B cell (primary cell): ENCODE measurements around the gene MPZL2. TPM values are rescaled to one million over a fixed set of nuclear protein-coding genes. Genes with fewer than 3 reads are reported as not detected.

Experiments used
- ATAC-seq: fragments of 200-7000 bp; cut with Tn5 transposase; one replicate; pipeline ENCODE4 v1.10.0; 2021; ENCODE audit warnings: low read depth, mild to moderate bottlenecking, moderate number of reproducible peaks, moderate library complexity
- CTCF ChIA-PET: fragments of 350-600 bp; sonication (Branson Sonifier 250); formaldehyde crosslinking; loops from one replicate; lab custom pipeline; 2021; ENCODE audit warnings: antibody characterized with exemption, inconsistent platforms; lab: Charles Lee
- POLR2A ChIA-PET: fragments of 350-600 bp; sonication (Branson Sonifier 250); formaldehyde crosslinking; loops from one replicate; lab custom pipeline; 2021; ENCODE audit warnings: antibody characterized with exemption; lab: Charles Lee
- DNase-seq: peaks from one replicate; pipeline ENCODE4 v3.0.0; 2013
- H2AFZ ChIP-seq: 2 replicates; pipeline ENCODE4 v1.6.1; 2012; ENCODE audit warnings: mild to moderate bottlenecking, low read depth, low read length; ENCODE audit not compliant: insufficient read depth, poor library complexity, severe bottlenecking
- H3K27ac ChIP-seq, 2 donors: 1 replicate in 1 of 2; 2 replicates in 1 of 2; pipeline ENCODE4 v1.5.1; 2012 to 2013; ENCODE audit warnings: low read length in 2 of 2, mild to moderate bottlenecking in 2 of 2, moderate library complexity in 1 of 2
- H3K27me3 ChIP-seq, 4 experiments: fragments of 200-600 bp in 1 of 4; sonication (generic) in 1 of 4; replicated peaks in 1 of 4; 1 replicate in 2 of 4; 2 replicates in 2 of 4; pipeline versions ENCODE4 v1.6.1 to v1.7.0; 2013 to 2016; ENCODE audit warnings: low read length in 3 of 4, mild to moderate bottlenecking in 2 of 4, mixed read lengths in 1 of 4, moderate library complexity in 1 of 4; ENCODE audit not compliant: insufficient read depth in 4 of 4, control insufficient read depth in 3 of 4; ENCODE audit errors: control extremely low read depth in 1 of 4
- H3K36me3 ChIP-seq, 2 experiments: replicated peaks in 1 of 2; 1 replicate in 1 of 2; 2 replicates in 1 of 2; pipeline versions ENCODE4 v1.6.1 to v1.7.1; 2013; ENCODE audit warnings: low read length in 1 of 2; ENCODE audit not compliant: insufficient read depth in 2 of 2, control insufficient read depth in 1 of 2; ENCODE audit errors: control extremely low read depth in 1 of 2, extremely low read depth in 1 of 2
- H3K4me1 ChIP-seq, 2 donors: fragments of 200-600 bp in 1 of 2; sonication (generic) in 1 of 2; 1 replicate in 1 of 2; 2 replicates in 1 of 2; pipeline versions ENCODE4 v1.5.1 to v1.6.1; 2013 to 2017; ENCODE audit warnings: low read length in 2 of 2; ENCODE audit not compliant: control insufficient read depth in 2 of 2, insufficient read depth in 2 of 2
- H3K4me2 ChIP-seq: replicated peaks from 2 replicates; pipeline ENCODE3; 2012; ENCODE audit warnings: mild to moderate bottlenecking, low read depth, low read length; ENCODE audit not compliant: poor library complexity, severe bottlenecking
- H3K4me3 ChIP-seq, 5 experiments: fragments of 200-600 bp in 1 of 5; sonication (generic) in 1 of 5; 1 replicate in 3 of 5; 2 replicates in 2 of 5; pipeline versions ENCODE4 v1.5.1 to v1.7.0; 2011 to 2016; ENCODE audit warnings: low read length in 4 of 5, mild to moderate bottlenecking in 4 of 5, low read depth in 2 of 5, control low read depth in 1 of 5, moderate library complexity in 1 of 5; ENCODE audit not compliant: insufficient read depth in 1 of 5; ENCODE audit errors: control extremely low read depth in 1 of 5, extremely low read depth in 1 of 5
- H3K79me2 ChIP-seq: fragments of 200-600 bp; sonication (generic); one replicate; pipeline ENCODE4 v1.6.0; 2016; ENCODE audit warnings: low read length; ENCODE audit not compliant: control insufficient read depth, insufficient read depth
- H3K9ac ChIP-seq: fragments of 200-600 bp; sonication (generic); 2 replicates; pipeline ENCODE4 v1.6.1; 2017; ENCODE audit warnings: mild to moderate bottlenecking, low read length, moderate library complexity
- H3K9me3 ChIP-seq, 3 donors: one replicate each; pipeline versions ENCODE4 v1.6.1 to v1.7.1; 2013; ENCODE audit warnings: low read length in 2 of 3; ENCODE audit not compliant: control insufficient read depth in 2 of 3, insufficient read depth in 1 of 3; ENCODE audit errors: control extremely low read depth in 1 of 3
- H4K20me1 ChIP-seq: 2 replicates; pipeline ENCODE4 v1.6.0; 2012; ENCODE audit warnings: mild to moderate bottlenecking, low read length; ENCODE audit not compliant: insufficient read depth, control insufficient read depth, poor library complexity, severe bottlenecking
- H3K27ac Mint-ChIP-seq: one replicate; pipeline ENCODE4 v1.8.0; 2021; ENCODE audit warnings: mixed read lengths
- H3K27me3 Mint-ChIP-seq: one replicate; pipeline ENCODE4 v1.8.0; 2021; ENCODE audit warnings: mixed read lengths
- H3K4me1 Mint-ChIP-seq: one replicate; pipeline ENCODE4 v1.8.0; 2021; ENCODE audit warnings: mixed read lengths
- H3K4me3 Mint-ChIP-seq: one replicate; pipeline ENCODE4 v1.8.0; 2021; ENCODE audit warnings: mixed read lengths
- H3K9me3 Mint-ChIP-seq: one replicate; pipeline ENCODE4 v1.8.0; 2022; ENCODE audit warnings: mixed read lengths; ENCODE audit not compliant: insufficient read depth
- EZH2 ChIP-seq: IDR thresholded peaks from 2 replicates; pipeline ENCODE4 v1.6.1; 2012; ENCODE audit warnings: borderline replicate concordance, low read depth, mild to moderate bottlenecking, moderate library complexity, low read length; ENCODE audit not compliant: insufficient read depth, poor library complexity, severe bottlenecking
- WGBS: methylation state at CpG from one replicate; pipeline ENCODE4 v1.1.5; 2013; ENCODE audit warnings: missing lambda C conversion rate; ENCODE audit not compliant: insufficient coverage; 5-methylcytosine and 5-hydroxymethylcytosine counted together
- intact Hi-C: fragments of 100-400 bp; cut with micrococcal nuclease; formaldehyde crosslinking; loops from one replicate; pipeline ENCODE4 v1.10.0; 2022
- polyA plus RNA-seq: library from polyadenylated mRNA; depleted of rRNA; stranded (reverse); fragments of >200 nt; gene quantifications from 2 replicates; pipeline ENCODE4 v1.2.3, GENCODE V29; 2012
- total RNA-seq, 2 donors: library from RNA; stranded (reverse); fragments of 120-200 nt in 1 of 2; gene quantifications; 1 replicate in 1 of 2; 2 replicates in 1 of 2; pipeline versions ENCODE4 v1.2.3 to v1.2.4, GENCODE V29; 2013 to 2022
- TF ChIP-seq, protein P1 (sequence below): fragments of 200-600 bp; IDR thresholded peaks from one replicate; pipeline ENCODE4 v1.8.0; 2022; ENCODE audit warnings: antibody characterized with exemption, mild to moderate bottlenecking

The MPZL2 gene
- total and polyA plus RNA-seq, 2 donors (not counting 1 experiment from before 2014, with no cell fraction given): 1.2 TPM; not detected in 1

DNA sequence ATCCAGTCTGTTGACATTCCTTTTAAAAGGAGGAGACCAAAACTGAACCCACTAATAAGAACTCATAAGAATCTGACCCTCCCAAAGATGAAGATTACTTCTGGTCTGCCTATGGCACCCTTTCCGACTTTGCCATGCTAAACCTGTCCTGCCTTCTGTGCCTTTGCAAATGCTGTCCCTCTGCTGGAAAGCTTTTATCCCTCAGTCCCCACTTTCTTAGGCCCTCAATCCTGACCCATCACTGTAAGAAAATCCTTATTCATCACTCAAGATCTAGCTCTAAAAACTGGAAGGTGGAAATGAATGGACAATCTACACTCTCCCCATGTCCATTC is 22.4 kb downstream of the MPZL2 start:
- H3K27ac ChIP-seq: no peak overlapping the region
- Mint-ChIP-seq H3K4me1 (peaks cover 40% of the 10 kb centered on the region), H3K27me3 (peaks cover 4% of the 10 kb centered on the region), H3K4me3 (no peak overlapping the region), H3K9me3 (no peaks in the 10 kb centered on the region), H3K27ac (no peak overlapping the region)
- H3K36me3 ChIP-seq: no peaks in the 10 kb centered on the region
- 83% methylated on average over 1 of the region's 1 CpG for WGBS
- H3K9ac ChIP-seq: no peak overlapping the region
- ChIA-PET CTCF (interaction anchor here (1.0 to 4.9 kb wide), 3 partner anchors 23 to 43 kb away, joined by 3 to 32 read pairs (median 3); no protein-coding TSS in a partner anchor), POLR2A (interaction anchor here (0.6 kb wide), 1 partner anchor 225 kb away, joined by 3 read pairs; no protein-coding TSS in a partner anchor)
- no peak overlapping the region for H3K4me2 ChIP-seq
- no peaks in the 10 kb centered on the region for H3K9me3 ChIP-seq
- ATAC-seq (no peak), DNase-seq (no peak)
- H4K20me1 ChIP-seq: no peaks in the 10 kb centered on the region
- peaks cover 3% of the 10 kb centered on the region for H3K79me2 ChIP-seq
- intact Hi-C loops: loop anchor here (1.0 to 5.0 kb wide), 3 partner anchors 11 to 34 kb away; partner anchors contain the start of gene MPZL3
- H3K4me1 ChIP-seq: peaks cover 15 to 21% of the 10 kb centered on the region in 2 donors
- no peak overlapping the region for H2AFZ ChIP-seq
- no peak overlapping the region for H3K4me3 ChIP-seq
- no peaks in the 10 kb centered on the region for H3K27me3 ChIP-seq
- TF ChIP-seq EZH2: no peak
- TF ChIP-seq, protein P1, sequence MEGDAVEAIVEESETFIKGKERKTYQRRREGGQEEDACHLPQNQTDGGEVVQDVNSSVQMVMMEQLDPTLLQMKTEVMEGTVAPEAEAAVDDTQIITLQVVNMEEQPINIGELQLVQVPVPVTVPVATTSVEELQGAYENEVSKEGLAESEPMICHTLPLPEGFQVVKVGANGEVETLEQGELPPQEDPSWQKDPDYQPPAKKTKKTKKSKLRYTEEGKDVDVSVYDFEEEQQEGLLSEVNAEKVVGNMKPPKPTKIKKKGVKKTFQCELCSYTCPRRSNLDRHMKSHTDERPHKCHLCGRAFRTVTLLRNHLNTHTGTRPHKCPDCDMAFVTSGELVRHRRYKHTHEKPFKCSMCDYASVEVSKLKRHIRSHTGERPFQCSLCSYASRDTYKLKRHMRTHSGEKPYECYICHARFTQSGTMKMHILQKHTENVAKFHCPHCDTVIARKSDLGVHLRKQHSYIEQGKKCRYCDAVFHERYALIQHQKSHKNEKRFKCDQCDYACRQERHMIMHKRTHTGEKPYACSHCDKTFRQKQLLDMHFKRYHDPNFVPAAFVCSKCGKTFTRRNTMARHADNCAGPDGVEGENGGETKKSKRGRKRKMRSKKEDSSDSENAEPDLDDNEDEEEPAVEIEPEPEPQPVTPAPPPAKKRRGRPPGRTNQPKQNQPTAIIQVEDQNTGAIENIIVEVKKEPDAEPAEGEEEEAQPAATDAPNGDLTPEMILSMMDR: no peak

DNA sequence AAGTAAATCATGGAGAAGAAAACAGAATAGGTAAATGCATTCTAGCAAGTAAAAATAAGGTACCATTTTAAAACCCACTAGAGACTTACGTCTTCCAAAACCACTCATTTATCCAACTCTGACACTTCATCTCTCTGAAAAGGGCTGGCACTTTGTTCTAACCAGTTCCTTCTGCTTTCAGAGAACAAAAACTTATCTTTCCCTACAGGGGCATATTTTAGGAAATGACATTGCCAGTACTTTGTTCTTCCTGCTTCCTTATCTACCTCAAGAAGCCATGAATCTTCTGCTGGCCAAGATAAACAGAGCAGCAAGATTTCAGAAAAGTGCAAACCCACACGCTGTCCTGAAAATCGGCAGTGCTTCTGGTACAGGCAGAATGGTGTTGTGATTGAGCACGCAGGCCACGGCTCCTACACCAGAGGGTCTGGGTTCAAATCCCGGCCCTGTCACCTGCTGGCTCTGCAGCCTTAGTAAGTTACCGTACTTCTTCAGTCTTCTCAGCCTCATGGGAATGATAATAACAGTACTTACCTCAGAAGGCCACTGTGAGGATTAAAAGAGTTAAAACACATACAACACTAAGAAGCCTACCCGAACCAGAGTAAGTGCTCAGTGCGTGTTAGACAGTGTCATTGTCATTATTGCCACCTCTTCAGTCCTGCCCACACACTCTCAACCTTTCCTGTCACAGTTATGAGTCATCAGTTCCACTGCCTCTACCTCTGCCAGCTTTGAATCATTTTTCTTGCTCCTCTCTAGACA is 22.9 kb downstream of the MPZL2 start:
- WGBS: 29% methylated on average over 7 of the region's 9 CpGs
- Histone ChIP-seq H3K27me3 (no peaks in the 10 kb centered on the region), H3K4me3 (peak overlapping the region in 1 of 5 experiments; percentile 1), H3K36me3 (peaks cover 0 to 4% of the 10 kb centered on the region in 2 experiments), H3K9ac (no peak overlapping the region), H3K4me2 (no peak overlapping the region), H2AFZ (no peak overlapping the region), H4K20me1 (no peaks in the 10 kb centered on the region), H3K79me2 (peaks cover 3% of the 10 kb centered on the region), H3K9me3 (no peaks in the 10 kb centered on the region), H3K27ac (no peak overlapping the region), H3K4me1 (peaks cover 15 to 21% of the 10 kb centered on the region in 2 donors)
- intact Hi-C loops: loop anchor here (1.0 to 5.0 kb wide), 3 partner anchors 11 to 34 kb away; partner anchors contain the start of gene MPZL3
- peaks cover 4% of the 10 kb centered on the region for H3K27me3 Mint-ChIP-seq
- no peak overlapping the region for H3K27ac Mint-ChIP-seq
- H3K4me3 Mint-ChIP-seq: peak overlapping the region; percentile 5
- DNase-seq: no peak
- peaks cover 39% of the 10 kb centered on the region for H3K4me1 Mint-ChIP-seq
- ChIA-PET CTCF (interaction anchor here (0.5 to 4.9 kb wide), 4 partner anchors 24 to 161 kb away, joined by 3 to 32 read pairs (median 5); no protein-coding TSS in a partner anchor), POLR2A (interaction anchor here (0.6 to 0.7 kb wide), 2 partner anchors 15 to 21 kb away, joined by 3 to 4 read pairs; no protein-coding TSS in a partner anchor)
- peak; percentile 91 for ATAC-seq
- TF ChIP-seq, protein P1: no peak
- TF ChIP-seq EZH2: no peak
- H3K9me3 Mint-ChIP-seq: no peaks in the 10 kb centered on the region
